A673 (cell line): Measurements from ENCODE around the gene FAM124A. TPM values are rescaled to one million over a fixed set of nuclear protein-coding genes. Genes with fewer than 3 reads are reported as not detected.

Source experiments
- BruUV-seq: library from RNA; stranded (reverse); fragments of 400-500 nt; replicated peaks from 2 replicates; lab custom pipeline; 2021; lab: Mats Ljungman, UMichigan
- CTCF ChIA-PET: fragments of 300-600 bp; sonication (Branson Sonifier 250); formaldehyde crosslinking; loops from one replicate; lab custom pipeline; 2022; ENCODE audit warnings: antibody characterized with exemption; lab: Charles Lee
- POLR2A ChIA-PET: fragments of 300-600 bp; sonication (Branson Sonifier 250); formaldehyde crosslinking; loops from one replicate; lab custom pipeline; 2022; ENCODE audit warnings: antibody characterized with exemption; ENCODE audit not compliant: low non-redundant PET; lab: Charles Lee
- DNase-seq: peaks from one replicate; pipeline ENCODE4 v3.0.0-alpha.2; 2015; ENCODE audit warnings: low spot score
- H3K27ac ChIP-seq: fragments of 200-600 bp; sonication (generic); 2 replicates; pipeline ENCODE4 v1.5.1; 2016; ENCODE audit warnings: mixed run types, low read depth, mild to moderate bottlenecking, mixed read lengths, antibody characterized with exemption, low read length; ENCODE audit not compliant: poor library complexity, severe bottlenecking
- H3K27me3 ChIP-seq: fragments of 200-600 bp; sonication (generic); replicated peaks from 2 replicates; pipeline ENCODE4 v1.6.1; 2017; ENCODE audit warnings: mixed run types, low read depth, mild to moderate bottlenecking, mixed read lengths, antibody characterized with exemption, low read length; ENCODE audit not compliant: insufficient read depth, poor library complexity
- H3K36me3 ChIP-seq: fragments of 200-600 bp; sonication (generic); 2 replicates; pipeline ENCODE4 v1.6.1; 2016; ENCODE audit warnings: mixed run types, mild to moderate bottlenecking, mixed read lengths, antibody characterized with exemption, low read length; ENCODE audit not compliant: insufficient read depth, poor library complexity, severe bottlenecking
- H3K4me1 ChIP-seq: fragments of 200-600 bp; sonication (generic); 2 replicates; pipeline ENCODE4 v1.6.1; 2017; ENCODE audit warnings: mixed run types, mild to moderate bottlenecking, mixed read lengths, antibody characterized with exemption, low read length; ENCODE audit not compliant: insufficient read depth, poor library complexity, severe bottlenecking
- H3K4me3 ChIP-seq: fragments of 200-600 bp; sonication (generic); 2 replicates; pipeline ENCODE4 v1.5.1; 2016; ENCODE audit warnings: low read depth, mixed run types, mild to moderate bottlenecking, mixed read lengths, low read length; ENCODE audit not compliant: poor library complexity, severe bottlenecking
- H3K9me3 ChIP-seq: fragments of 200-600 bp; sonication (generic); 2 replicates; pipeline ENCODE4 v1.6.1; 2016; ENCODE audit warnings: mixed run types, low read depth, mild to moderate bottlenecking, mixed read lengths, antibody characterized with exemption, low read length; ENCODE audit not compliant: poor library complexity, severe bottlenecking
- EZH2 ChIP-seq: fragments of 200-600 bp; sonication (generic); IDR thresholded peaks from 2 replicates; pipeline ENCODE4 v1.6.1; 2017; ENCODE audit warnings: borderline replicate concordance, low read depth, mild to moderate bottlenecking, mixed read lengths, antibody characterized with exemption, low read length; ENCODE audit not compliant: poor library complexity, severe bottlenecking
- intact Hi-C: fragments of 100-400 bp; cut with micrococcal nuclease; formaldehyde crosslinking; loops from one replicate; pipeline ENCODE4 v1.10.0; 2022; ENCODE audit not compliant: unreplicated experiment
- total RNA-seq: library from RNA; stranded (reverse); gene quantifications from 2 replicates; pipeline ENCODE4 v1.2.3, GENCODE V29; 2021
- TF ChIP-seq, protein P1 (sequence below): fragments of 300-800, 200-600 bp; sonication (generic); conservative IDR thresholded peaks from 2 replicates; pipeline ENCODE4 v1.5.1; 2017; ENCODE audit warnings: low read depth, mild to moderate bottlenecking, antibody characterized with exemption, low read length, moderate library complexity, mixed read lengths

FAM124A gene
- total RNA-seq, 1 experiment from 2014 or later, result 2.1 TPM

DNA sequence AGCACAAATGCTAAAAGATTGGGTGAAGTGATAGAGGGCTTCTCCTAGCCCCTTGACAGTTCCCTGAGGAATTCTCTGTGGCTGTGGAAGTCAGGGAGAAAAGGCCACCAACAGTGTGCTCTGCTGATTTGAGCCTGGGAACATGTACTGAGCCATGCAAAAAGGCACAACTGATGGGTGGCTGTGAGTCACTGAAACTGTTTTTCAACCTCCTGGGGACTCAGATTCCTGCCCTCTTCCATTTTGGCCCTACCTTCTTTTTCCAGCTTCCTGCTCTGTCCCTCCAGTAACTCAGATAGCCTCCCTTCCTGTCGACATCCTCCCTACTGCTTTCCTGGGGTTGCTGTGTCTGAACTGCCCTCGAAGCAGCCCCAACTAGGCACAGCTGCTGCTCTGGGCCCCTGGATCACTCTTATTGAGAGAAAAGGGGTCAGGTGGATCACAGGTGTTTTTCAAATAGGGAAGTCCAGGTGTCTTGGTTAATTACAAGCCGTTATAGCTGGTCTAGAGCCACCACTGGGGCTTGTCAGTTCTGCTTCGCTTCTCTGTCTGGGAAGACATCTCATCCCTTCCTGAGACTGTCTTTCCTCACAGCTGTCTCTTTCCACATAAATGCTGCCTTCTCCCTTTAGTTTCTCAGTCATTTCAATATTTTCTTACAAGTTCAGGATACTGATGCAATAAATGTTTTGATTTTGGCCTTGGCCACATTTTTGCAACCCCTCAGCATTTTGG lies 13.7 kb downstream of the FAM124A start:
- no peaks in the 10 kb centered on the region for H3K36me3 ChIP-seq
- ChIA-PET POLR2A (no interaction called here), CTCF (no interaction called here)
- no peak overlapping the region for H3K4me3 ChIP-seq
- no peak for DNase-seq
- no peaks in the 10 kb centered on the region for H3K27me3 ChIP-seq
- BruUV-seq, result no TSS peak
- intact Hi-C loops, result no loop called here
- peaks cover 4% of the 10 kb centered on the region for H3K4me1 ChIP-seq
- no peak for TF ChIP-seq EZH2
- TF ChIP-seq, protein P1, sequence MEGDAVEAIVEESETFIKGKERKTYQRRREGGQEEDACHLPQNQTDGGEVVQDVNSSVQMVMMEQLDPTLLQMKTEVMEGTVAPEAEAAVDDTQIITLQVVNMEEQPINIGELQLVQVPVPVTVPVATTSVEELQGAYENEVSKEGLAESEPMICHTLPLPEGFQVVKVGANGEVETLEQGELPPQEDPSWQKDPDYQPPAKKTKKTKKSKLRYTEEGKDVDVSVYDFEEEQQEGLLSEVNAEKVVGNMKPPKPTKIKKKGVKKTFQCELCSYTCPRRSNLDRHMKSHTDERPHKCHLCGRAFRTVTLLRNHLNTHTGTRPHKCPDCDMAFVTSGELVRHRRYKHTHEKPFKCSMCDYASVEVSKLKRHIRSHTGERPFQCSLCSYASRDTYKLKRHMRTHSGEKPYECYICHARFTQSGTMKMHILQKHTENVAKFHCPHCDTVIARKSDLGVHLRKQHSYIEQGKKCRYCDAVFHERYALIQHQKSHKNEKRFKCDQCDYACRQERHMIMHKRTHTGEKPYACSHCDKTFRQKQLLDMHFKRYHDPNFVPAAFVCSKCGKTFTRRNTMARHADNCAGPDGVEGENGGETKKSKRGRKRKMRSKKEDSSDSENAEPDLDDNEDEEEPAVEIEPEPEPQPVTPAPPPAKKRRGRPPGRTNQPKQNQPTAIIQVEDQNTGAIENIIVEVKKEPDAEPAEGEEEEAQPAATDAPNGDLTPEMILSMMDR, result no peak
- no peaks in the 10 kb centered on the region for H3K9me3 ChIP-seq
- H3K27ac ChIP-seq, result no peak overlapping the region

DNA sequence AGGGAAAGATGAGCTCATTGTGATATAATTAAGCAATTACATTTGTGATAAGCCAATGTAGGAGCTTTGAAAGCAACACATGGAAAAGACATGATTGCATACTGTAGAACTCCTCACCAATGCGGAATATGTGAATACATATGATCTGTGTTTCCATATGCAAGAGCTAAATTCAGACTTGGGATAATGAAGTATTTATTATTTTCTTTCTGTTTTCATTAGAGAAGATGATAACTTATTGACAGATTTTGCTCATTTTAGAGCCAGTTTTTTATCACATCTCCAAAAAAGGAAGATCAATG lies 14.2 kb downstream of the FAM124A start:
- Histone ChIP-seq H3K27ac (no peak overlapping the region), H3K27me3 (no peaks in the 10 kb centered on the region), H3K36me3 (no peaks in the 10 kb centered on the region), H3K4me1 (peaks cover under 1% of the 10 kb centered on the region), H3K4me3 (no peak overlapping the region), H3K9me3 (no peaks in the 10 kb centered on the region)
- DNase-seq, result no peak
- POLR2A ChIA-PET, result no interaction called here
- no TSS peak for BruUV-seq
- no peak for TF ChIP-seq EZH2
- TF ChIP-seq, protein P1, result no peak
- intact Hi-C loops, result no loop called here
- CTCF ChIA-PET, result no interaction called here

DNA sequence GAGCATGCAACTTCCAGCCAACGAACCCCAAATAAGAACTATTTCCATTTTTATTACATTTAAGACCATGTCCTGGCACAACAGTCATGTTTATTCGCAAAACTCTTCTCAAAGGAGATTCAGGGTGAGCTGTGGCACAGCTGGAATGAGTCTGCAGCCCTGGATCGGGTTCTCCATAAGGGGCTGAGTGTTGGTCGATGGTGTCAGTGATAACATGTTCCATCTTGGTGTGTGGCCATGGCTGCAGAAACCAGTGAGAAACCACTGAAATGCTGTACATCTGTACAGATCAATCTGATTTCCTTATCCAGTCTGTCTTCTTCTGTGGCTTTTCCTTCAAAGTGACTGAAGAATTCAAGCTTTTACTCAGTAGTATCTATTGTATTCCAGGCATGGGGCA lies 15.2 kb downstream of the FAM124A start:
- TF ChIP-seq EZH2, result no peak
- TF ChIP-seq, protein P1, result no peak
- CTCF ChIA-PET, result no interaction called here
- POLR2A ChIA-PET, result no interaction called here
- DNase-seq, result no peak
- Histone ChIP-seq H3K27ac (no peak overlapping the region), H3K4me3 (no peak overlapping the region), H3K36me3 (no peaks in the 10 kb centered on the region), H3K4me1 (peaks cover 9% of the 10 kb centered on the region), H3K9me3 (no peaks in the 10 kb centered on the region), H3K27me3 (no peaks in the 10 kb centered on the region)
- intact Hi-C loops, result no loop called here
- BruUV-seq, result no TSS peak
